ENCODE data around the gene PRR5.
"Not testable (repeated sequence)": the region's sequence is repeated elsewhere in the genome, so short reads cannot be mapped to it uniquely, and the experiment has no call there.

GRCh38 chr22:44739666-44740065 lies 37.7 kb downstream of the PRR5 start:
- not testable (repeated sequence) for TF ChIP-seq CTCF (IDR thresholded peaks at IDR 0.05; ENCODE audit: low read depth, low read length, poor library complexity, severe bottlenecking); EZH2phosphoT487 (IDR thresholded peaks at IDR 0.05; ENCODE audit: borderline replicate concordance, low read length)

Data from DOHH2 (cell line).